HG03442 (cell line): ENCODE data around the gene NRDE2.
"Not testable (repeated sequence)": the region's sequence is repeated elsewhere in the genome, so short reads cannot be mapped to it uniquely, and the experiment has no call there.

Source experiments
- ATAC-seq: cut with Tn5 transposase; IDR thresholded peaks from one replicate; pipeline ENCODE4 v1.9.1; 2021; ENCODE audit warnings: mild to moderate bottlenecking, moderate library complexity; ENCODE audit not compliant: unreplicated experiment

Gene NRDE2

GRCh38 chr14:90342327-90342726 lies 10.6 kb upstream of the NRDE2 start:
- no peak for ATAC-seq

GRCh38 chr14:90341784-90342183 lies 10.0 kb upstream of the NRDE2 start:
- ATAC-seq = no peak

- not testable (repeated sequence) for ATAC-seq
These were observed 9.5 kb upstream of the NRDE2 start for GRCh38 chr14:90341232-90341631.

GRCh38 chr14:90336985-90337384 lies 5.2 kb upstream of the NRDE2 start:
- ATAC-seq = no peak

GRCh38 chr14:90336401-90336800 lies 4.7 kb upstream of the NRDE2 start:
- ATAC-seq = no peak

- ATAC-seq = no peak
These were observed 487 bp upstream of the NRDE2 start for GRCh38 chr14:90332271-90332584.

GRCh38 chr14:90330203-90331196 lies 1.2 kb downstream of the NRDE2 start:
- ATAC-seq = no peak

GRCh38 chr14:90321891-90322290 lies 9.8 kb downstream of the NRDE2 start:
- ATAC-seq = no peak

- ATAC-seq = no peak
These were observed 11.9 kb downstream of the NRDE2 start for GRCh38 chr14:90319634-90320541.

- ATAC-seq = no peak
These were observed 12.6 kb downstream of the NRDE2 start for GRCh38 chr14:90319173-90319572.

GRCh38 chr14:90318016-90318415 lies 13.7 kb downstream of the NRDE2 start:
- ATAC-seq = no peak

- no peak for ATAC-seq
These were observed 14.5 kb downstream of the NRDE2 start for GRCh38 chr14:90317286-90317685.

GRCh38 chr14:90308561-90308960 lies 23.2 kb downstream of the NRDE2 start:
- no peak for ATAC-seq

GRCh38 chr14:90305176-90305601 lies 26.6 kb downstream of the NRDE2 start:
- no peak for ATAC-seq

- ATAC-seq = no peak
These were observed 27.2 kb downstream of the NRDE2 start for GRCh38 chr14:90304502-90304901.

- ATAC-seq = no peak
These were observed 28.3 kb downstream of the NRDE2 start for GRCh38 chr14:90303473-90303872.

- no peak for ATAC-seq
These were observed 29.0 kb downstream of the NRDE2 start for GRCh38 chr14:90302529-90303303.

- no peak for ATAC-seq
These were observed 30.1 kb downstream of the NRDE2 start for GRCh38 chr14:90301668-90302090.

GRCh38 chr14:90301122-90301521 lies 30.6 kb downstream of the NRDE2 start:
- ATAC-seq = no peak

GRCh38 chr14:90300611-90301047 lies 31.1 kb downstream of the NRDE2 start:
- no peak for ATAC-seq

GRCh38 chr14:90299408-90299807 lies 32.3 kb downstream of the NRDE2 start:
- no peak for ATAC-seq
